Adrenal gland (tissue), 12 donors: ENCODE results near the gene TLCD5. TPM values are rescaled to one million over a fixed set of nuclear protein-coding genes. Genes with fewer than 3 reads are reported as not detected.

Experiments
- DNase-seq, 7 donors: peaks; one replicate each; pipeline ENCODE4 v3.0.0-alpha.2; 2019 to 2020
- H3K27ac ChIP-seq, 5 donors: fragments of 200-600 bp; sonication (generic) in 4 of 5; 1 replicate in 3 of 5; 2 replicates in 2 of 5; pipeline versions ENCODE4 v1.5.1 to v1.8.0; 2016 to 2020; ENCODE audit warnings: mild to moderate bottlenecking in 1 of 5
- H3K27me3 ChIP-seq: fragments of 200-600 bp; 2 replicates; pipeline ENCODE4 v1.8.0; 2021
- H3K36me3 ChIP-seq, 2 donors: fragments of 200-600 bp; replicated peaks in 1 of 2; 1 replicate in 1 of 2; 2 replicates in 1 of 2; pipeline versions ENCODE4 v1.5.1 to v1.8.0; 2018 to 2022
- H3K4me1 ChIP-seq, 2 donors: fragments of 200-600 bp; replicated peaks in 1 of 2; 1 replicate in 1 of 2; 2 replicates in 1 of 2; pipeline versions ENCODE4 v1.5.1 to v1.8.0; 2018 to 2021
- H3K4me3 ChIP-seq, 4 donors: fragments of 200-600 bp; sonication (generic) in 3 of 4; one replicate each; pipeline ENCODE4 v1.5.1; 2016 to 2018
- H3K9me3 ChIP-seq, 3 donors: fragments of 200-600 bp; sonication (generic) in 1 of 3; replicated peaks in 1 of 3; 1 replicate in 2 of 3; 2 replicates in 1 of 3; pipeline versions ENCODE4 v1.5.1 to v1.8.0; 2016 to 2021
- CTCF ChIP-seq, 6 experiments: fragments of 450-650 bp in 4 of 6; fragments of 200-600 bp in 2 of 6; sonication (generic) in 1 of 6; IDR thresholded peaks; 1 replicate in 5 of 6; 2 replicates in 1 of 6; pipeline versions ENCODE4 v1.5.1 to v1.8.0; 2016 to 2021; ENCODE audit warnings: antibody characterized with exemption in 6 of 6, mild to moderate bottlenecking in 2 of 6, moderate library complexity in 1 of 6
- POLR2A ChIP-seq, 2 donors: fragments of 450-650 bp; IDR thresholded peaks; one replicate each; pipeline ENCODE4 v1.6.1; 2017; ENCODE audit warnings: antibody characterized with exemption in 2 of 2, mild to moderate bottlenecking in 2 of 2, moderate library complexity in 1 of 2
- WGBS, 4 donors: extraction: QIAGEN DNeasy Blood & Tissue Kit in 2 of 4; methylation state at CpG; one replicate each; pipeline versions ENCODE4 v1.1.5 to v1.1.7; 2013 to 2017; 5-methylcytosine and 5-hydroxymethylcytosine counted together
- intact Hi-C, 2 donors: fragments of 100-400 bp; cut with DNase I; formaldehyde crosslinking; loops; one replicate each; pipeline versions ENCODE4 v1.14.1 to v1.15.0; 2022 to 2023
- polyA plus RNA-seq, 3 donors: library from polyadenylated mRNA; stranded (reverse); fragments of 200-250 nt in 2 of 3; fragments of 350-450 nt in 1 of 3; fragmentation: Illumina TruSeq in 1 of 3; extraction: RNeasy Lipid Tissue Mini Kit (QIAGEN cat#74804) in 1 of 3; gene quantifications; one replicate each; pipeline ENCODE4 v1.2.3, GENCODE V29; 2013 to 2014
- total RNA-seq, 9 donors: library from RNA; depleted of rRNA in 4 of 9; stranded (reverse); fragments of >200 nt in 4 of 9; fragments of 120-200 nt in 1 of 9; fragmentation: NEBNext Ultra II Directional in 1 of 9; extraction: Animal tissue kit (Norgen Biotek cat#: 25700) in 1 of 9; gene quantifications; one replicate each; pipeline versions ENCODE4 v1.1.0 to v1.2.4, GENCODE V29; 2013 to 2023
- donor health status: healthy with polysubstance abuse.
- donor health status: Bipolar disorder and iron deficiency.
- donor health status: DM: yes; HTN: yes; CAD: no.
- donor health status: DM: no; HTN: no; CAD: no.
- donor health status: DM: no; HTN: no; CAD: no.
- donor health status: DM: yes; HTN: yes; CAD: no.

TLCD5 gene
- total and polyA plus RNA-seq, 12 donors: 5.8 to 36.9 (median 13.5) TPM

- no peaks in the 10 kb centered on the region for H3K9me3 ChIP-seq
- no peaks in the 10 kb centered on the region for H3K4me1 ChIP-seq
- WGBS, 4 donors: 48 to 56% (median 54%) methylated on average over 11 of the region's 11 CpGs
- peak in 5 of 7 donors; percentile 57 to 76 (median 69) for DNase-seq
- intact Hi-C loops: no loop called here
- no peaks in the 10 kb centered on the region for H3K36me3 ChIP-seq
- TF ChIP-seq CTCF (IDR thresholded peaks at IDR 0.05): peak in 1 of 6 experiments; percentile 9
- no peak for TF ChIP-seq POLR2A (IDR thresholded peaks at IDR 0.05)
- no peak overlapping the region for H3K27ac ChIP-seq
- no peak overlapping the region for H3K4me3 ChIP-seq
- H3K27me3 ChIP-seq: no peaks in the 10 kb centered on the region
These were observed 18.4 kb upstream of the TLCD5 start for GRCh38 chr11:120306519-120307242.

- DNase-seq: no peak
- H3K27ac ChIP-seq: no peak overlapping the region
- 83 to 95% (median 89%) methylated on average over 9 to 11 of the region's 11 CpGs for WGBS, 4 donors
- no peaks in the 10 kb centered on the region for H3K4me1 ChIP-seq
- H3K4me3 ChIP-seq: no peak overlapping the region
- no peak for TF ChIP-seq CTCF (IDR thresholded peaks at IDR 0.05)
- TF ChIP-seq POLR2A (IDR thresholded peaks at IDR 0.05): no peak
- no peaks in the 10 kb centered on the region for H3K27me3 ChIP-seq
- H3K36me3 ChIP-seq: no peaks in the 10 kb centered on the region
- no peaks in the 10 kb centered on the region for H3K9me3 ChIP-seq
- intact Hi-C loops: no loop called here
These were observed 17.6 kb upstream of the TLCD5 start for GRCh38 chr11:120307476-120307875.

- Histone ChIP-seq H3K4me3 (no peak overlapping the region), H3K9me3 (no peaks in the 10 kb centered on the region), H3K36me3 (no peaks in the 10 kb centered on the region), H3K27me3 (no peaks in the 10 kb centered on the region), H3K4me1 (no peaks in the 10 kb centered on the region), H3K27ac (no peak overlapping the region)
- intact Hi-C loops: no loop called here
- no peak for DNase-seq
- TF ChIP-seq CTCF (IDR thresholded peaks at IDR 0.05): no peak
- no peak for TF ChIP-seq POLR2A (IDR thresholded peaks at IDR 0.05)
- WGBS, 4 donors: 85 to 92% (median 89%) methylated on average over 7 of the region's 7 CpGs
These were observed 17.0 kb upstream of the TLCD5 start for GRCh38 chr11:120308081-120308480.

- no peaks in the 10 kb centered on the region for H3K27me3 ChIP-seq
- H3K4me1 ChIP-seq: no peaks in the 10 kb centered on the region
- H3K4me3 ChIP-seq: no peak overlapping the region
- TF ChIP-seq POLR2A (IDR thresholded peaks at IDR 0.05): no peak
- TF ChIP-seq CTCF (IDR thresholded peaks at IDR 0.05): no peak
- no peaks in the 10 kb centered on the region for H3K9me3 ChIP-seq
- H3K27ac ChIP-seq: no peak overlapping the region
- no peaks in the 10 kb centered on the region for H3K36me3 ChIP-seq
- intact Hi-C loops: no loop called here
- 62 to 78% (median 70%) methylated on average over 3 of the region's 3 CpGs for WGBS, 4 donors
- DNase-seq: no peak
These were observed 14.2 kb upstream of the TLCD5 start for GRCh38 chr11:120310870-120311269.
